AG09309 (cell line): ENCODE data around the gene ZBTB16.

ENCODE experiments used
- DNase-seq: peaks from one replicate; pipeline ENCODE4 v3.0.0-alpha.2; 2010; ENCODE audit warnings: low read depth
- H3K4me3 ChIP-seq: 2 replicates; pipeline ENCODE4 v1.5.1; 2011; ENCODE audit warnings: mild to moderate bottlenecking, low read depth, low read length, moderate library complexity; ENCODE audit not compliant: control insufficient read depth
- TF ChIP-seq, protein P1 (sequence below): IDR thresholded peaks from 2 replicates; pipeline ENCODE4 v1.5.1; 2011; ENCODE audit warnings: mild to moderate bottlenecking, low read depth, low read length, inconsistent platforms; ENCODE audit not compliant: insufficient read depth, control insufficient read depth; ENCODE audit errors: missing control alignments

The ZBTB16 gene

DNA sequence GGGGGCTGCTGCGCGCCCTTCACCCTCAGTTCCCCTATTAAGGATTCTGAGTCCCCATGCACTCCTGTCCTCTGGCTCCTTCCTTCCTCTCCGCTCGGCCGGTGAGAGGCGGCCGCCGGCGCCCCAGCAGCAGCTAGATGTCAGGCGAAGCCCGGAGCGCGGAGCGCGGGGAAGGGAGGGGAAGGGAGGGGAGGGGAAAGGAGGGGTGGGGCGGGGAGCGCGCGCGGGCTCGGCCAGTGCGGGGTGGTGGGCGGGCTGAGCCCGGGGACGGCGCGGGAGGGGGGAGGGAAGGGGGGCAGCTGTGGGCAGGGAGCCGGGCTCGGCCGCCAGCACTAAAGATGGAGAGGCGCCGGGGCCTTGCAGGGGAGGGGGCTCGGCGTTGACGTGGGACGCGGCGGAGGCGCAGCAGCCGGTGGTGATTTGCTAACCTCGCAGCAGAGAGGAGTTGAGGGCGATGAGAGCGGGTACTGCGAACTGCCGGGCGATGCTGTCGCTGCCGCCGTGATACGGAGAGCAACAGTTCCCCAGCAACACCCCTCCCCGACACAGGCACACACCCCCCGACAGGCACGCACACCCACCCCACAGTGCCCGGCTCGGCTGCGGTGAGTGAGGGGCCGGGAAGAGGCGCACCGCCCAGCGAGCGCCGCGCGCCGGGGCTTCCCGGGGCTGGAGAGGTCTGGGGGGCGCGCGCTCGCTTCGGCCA is at the start of gene ZBTB16:
ZBTB16 (plus strand) TSS at position 434 of the 706 bp plus-strand sequence. CDS start 3,590 bp downstream, outside the sequence.
- H3K4me3 ChIP-seq: no peak within 1 kb of the TSS; the same call in 1 of the 2 replicates
- TF ChIP-seq, protein P1, sequence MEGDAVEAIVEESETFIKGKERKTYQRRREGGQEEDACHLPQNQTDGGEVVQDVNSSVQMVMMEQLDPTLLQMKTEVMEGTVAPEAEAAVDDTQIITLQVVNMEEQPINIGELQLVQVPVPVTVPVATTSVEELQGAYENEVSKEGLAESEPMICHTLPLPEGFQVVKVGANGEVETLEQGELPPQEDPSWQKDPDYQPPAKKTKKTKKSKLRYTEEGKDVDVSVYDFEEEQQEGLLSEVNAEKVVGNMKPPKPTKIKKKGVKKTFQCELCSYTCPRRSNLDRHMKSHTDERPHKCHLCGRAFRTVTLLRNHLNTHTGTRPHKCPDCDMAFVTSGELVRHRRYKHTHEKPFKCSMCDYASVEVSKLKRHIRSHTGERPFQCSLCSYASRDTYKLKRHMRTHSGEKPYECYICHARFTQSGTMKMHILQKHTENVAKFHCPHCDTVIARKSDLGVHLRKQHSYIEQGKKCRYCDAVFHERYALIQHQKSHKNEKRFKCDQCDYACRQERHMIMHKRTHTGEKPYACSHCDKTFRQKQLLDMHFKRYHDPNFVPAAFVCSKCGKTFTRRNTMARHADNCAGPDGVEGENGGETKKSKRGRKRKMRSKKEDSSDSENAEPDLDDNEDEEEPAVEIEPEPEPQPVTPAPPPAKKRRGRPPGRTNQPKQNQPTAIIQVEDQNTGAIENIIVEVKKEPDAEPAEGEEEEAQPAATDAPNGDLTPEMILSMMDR: no peak
- DNase-seq: no peak

DNA sequence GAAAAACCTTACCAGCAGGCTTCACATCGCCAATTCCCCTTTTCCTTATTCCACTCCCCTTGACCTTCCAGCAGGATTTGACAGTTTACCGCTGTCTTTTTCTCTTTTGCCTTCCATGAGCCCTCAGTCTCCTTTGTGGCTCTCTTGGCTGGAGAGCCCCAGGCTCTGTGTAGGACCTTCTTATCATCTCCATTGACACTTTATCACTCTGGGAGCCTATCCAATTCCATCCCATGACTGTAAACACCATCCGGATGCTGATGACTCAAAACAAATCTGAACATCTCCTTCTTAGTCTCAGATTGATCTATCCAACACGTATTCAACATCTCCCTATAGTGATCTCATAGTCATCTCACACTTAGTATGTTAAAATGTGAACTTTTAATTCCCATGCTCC is 48.6 kb upstream of the ZBTB16 start:
- no peak overlapping the region for H3K4me3 ChIP-seq
- TF ChIP-seq, protein P1: no peak
- no peak for DNase-seq

DNA sequence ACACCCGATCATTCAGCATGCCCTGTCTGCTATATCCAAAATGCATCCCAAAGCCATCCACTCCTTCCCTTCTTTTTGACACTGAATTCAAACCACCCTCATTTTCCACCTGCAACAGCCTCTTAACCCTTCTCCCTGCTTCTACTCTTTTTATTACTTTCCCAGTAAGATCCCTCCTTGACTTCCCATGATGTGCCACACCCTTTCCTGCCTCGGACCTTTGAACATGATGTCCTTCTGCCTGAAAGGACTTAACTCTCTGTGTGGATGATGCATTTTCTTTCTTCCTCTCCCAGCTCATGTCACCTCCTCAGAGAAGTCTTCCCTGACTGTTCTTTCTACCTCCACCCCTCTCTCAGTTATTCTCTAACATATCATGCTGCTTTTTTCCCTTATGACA is 48.1 kb upstream of the ZBTB16 start:
- DNase-seq: no peak
- TF ChIP-seq, protein P1: no peak
- H3K4me3 ChIP-seq: no peak overlapping the region

- DNase-seq: no peak
- TF ChIP-seq, protein P1: no peak
- H3K4me3 ChIP-seq: no peak overlapping the region
Observed at GRCh38 chr11:114015117-114015516, 44.4 kb upstream of the ZBTB16 start.

DNA sequence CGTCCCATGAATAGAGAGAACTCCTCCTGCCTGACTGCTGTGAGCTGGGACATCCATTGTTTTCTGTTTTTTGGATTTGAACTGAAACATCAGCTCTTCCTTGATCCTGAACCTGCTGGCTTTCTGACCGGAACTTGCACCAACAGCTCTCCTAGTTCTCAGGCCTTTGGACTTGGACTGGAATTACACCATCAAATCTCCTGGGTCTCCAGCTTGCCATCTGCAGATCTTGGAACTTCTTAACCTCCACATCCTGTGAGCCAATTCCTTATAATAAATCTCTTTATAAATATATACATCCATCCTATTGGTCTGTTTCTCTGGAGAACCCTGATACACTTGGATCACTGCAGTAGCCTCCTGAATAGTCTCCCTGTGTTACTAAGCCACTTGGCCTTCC is 42.5 kb upstream of the ZBTB16 start:
- no peak for DNase-seq
- TF ChIP-seq, protein P1: no peak
- no peak overlapping the region for H3K4me3 ChIP-seq

- no peak for DNase-seq
- no peak overlapping the region for H3K4me3 ChIP-seq
- TF ChIP-seq, protein P1: no peak
Observed at GRCh38 chr11:114017723-114018122, 41.8 kb upstream of the ZBTB16 start.
